AG10803 (cell line): ENCODE measurements around the gene CORO7.

Experiments used
- DNase-seq: peaks from one replicate; pipeline ENCODE4 v3.0.0; 2010; ENCODE audit warnings: low read depth
- H3K4me3 ChIP-seq: 2 replicates; pipeline ENCODE4 v1.5.1; 2011; ENCODE audit warnings: mild to moderate bottlenecking, low read length, control low read depth
- TF ChIP-seq, protein P1 (sequence below): conservative IDR thresholded peaks from 2 replicates; pipeline ENCODE4 v1.5.1; 2011; ENCODE audit warnings: mild to moderate bottlenecking, low read length, control low read depth, inconsistent platforms

Gene CORO7

DNA sequence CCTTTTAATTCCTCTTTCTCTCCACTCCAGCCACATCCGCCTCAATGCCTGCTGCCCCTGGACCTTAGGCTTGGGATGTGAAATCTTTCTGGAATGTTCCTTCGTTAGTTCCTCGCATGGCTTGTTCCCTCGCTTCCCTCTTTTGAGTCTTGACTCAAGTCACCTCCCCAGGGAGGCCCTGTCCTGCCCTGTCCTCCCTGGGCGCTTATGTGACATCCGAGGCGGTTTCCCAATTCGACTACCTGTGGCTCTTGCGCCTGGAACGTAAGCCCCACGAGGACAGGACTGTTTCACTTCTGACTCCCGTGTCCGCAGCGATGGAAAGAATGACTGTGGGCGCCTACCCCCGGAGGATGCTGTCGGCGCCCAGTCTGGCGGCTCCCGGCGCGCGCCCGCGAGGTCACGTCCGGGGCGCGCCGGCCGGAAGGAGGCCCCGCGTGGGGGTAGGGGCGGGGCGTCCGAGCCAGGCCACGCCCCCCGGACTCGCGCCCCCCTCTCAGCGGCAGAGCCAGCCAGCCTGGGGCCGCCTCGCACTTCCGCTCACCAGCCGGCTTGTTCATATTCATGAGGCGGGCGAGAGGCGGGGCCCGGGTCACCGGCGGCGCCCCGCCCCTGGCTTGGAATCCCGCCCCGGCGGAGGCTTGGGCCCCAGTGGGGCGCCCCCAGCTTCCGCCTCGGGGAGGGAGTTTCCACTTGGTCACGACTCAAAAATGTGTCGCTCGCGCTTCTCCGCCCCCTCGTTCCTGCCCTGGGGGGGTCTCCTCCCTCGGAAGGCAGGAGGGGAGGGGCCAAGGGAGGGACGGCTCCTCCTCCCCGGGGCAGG, 109.0 kb downstream of the CORO7 start:
- DNase-seq, result peak; percentile 94
- TF ChIP-seq, protein P1, sequence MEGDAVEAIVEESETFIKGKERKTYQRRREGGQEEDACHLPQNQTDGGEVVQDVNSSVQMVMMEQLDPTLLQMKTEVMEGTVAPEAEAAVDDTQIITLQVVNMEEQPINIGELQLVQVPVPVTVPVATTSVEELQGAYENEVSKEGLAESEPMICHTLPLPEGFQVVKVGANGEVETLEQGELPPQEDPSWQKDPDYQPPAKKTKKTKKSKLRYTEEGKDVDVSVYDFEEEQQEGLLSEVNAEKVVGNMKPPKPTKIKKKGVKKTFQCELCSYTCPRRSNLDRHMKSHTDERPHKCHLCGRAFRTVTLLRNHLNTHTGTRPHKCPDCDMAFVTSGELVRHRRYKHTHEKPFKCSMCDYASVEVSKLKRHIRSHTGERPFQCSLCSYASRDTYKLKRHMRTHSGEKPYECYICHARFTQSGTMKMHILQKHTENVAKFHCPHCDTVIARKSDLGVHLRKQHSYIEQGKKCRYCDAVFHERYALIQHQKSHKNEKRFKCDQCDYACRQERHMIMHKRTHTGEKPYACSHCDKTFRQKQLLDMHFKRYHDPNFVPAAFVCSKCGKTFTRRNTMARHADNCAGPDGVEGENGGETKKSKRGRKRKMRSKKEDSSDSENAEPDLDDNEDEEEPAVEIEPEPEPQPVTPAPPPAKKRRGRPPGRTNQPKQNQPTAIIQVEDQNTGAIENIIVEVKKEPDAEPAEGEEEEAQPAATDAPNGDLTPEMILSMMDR, result no peak
- H3K4me3 ChIP-seq, result peak overlapping the region; percentile 83

DNA sequence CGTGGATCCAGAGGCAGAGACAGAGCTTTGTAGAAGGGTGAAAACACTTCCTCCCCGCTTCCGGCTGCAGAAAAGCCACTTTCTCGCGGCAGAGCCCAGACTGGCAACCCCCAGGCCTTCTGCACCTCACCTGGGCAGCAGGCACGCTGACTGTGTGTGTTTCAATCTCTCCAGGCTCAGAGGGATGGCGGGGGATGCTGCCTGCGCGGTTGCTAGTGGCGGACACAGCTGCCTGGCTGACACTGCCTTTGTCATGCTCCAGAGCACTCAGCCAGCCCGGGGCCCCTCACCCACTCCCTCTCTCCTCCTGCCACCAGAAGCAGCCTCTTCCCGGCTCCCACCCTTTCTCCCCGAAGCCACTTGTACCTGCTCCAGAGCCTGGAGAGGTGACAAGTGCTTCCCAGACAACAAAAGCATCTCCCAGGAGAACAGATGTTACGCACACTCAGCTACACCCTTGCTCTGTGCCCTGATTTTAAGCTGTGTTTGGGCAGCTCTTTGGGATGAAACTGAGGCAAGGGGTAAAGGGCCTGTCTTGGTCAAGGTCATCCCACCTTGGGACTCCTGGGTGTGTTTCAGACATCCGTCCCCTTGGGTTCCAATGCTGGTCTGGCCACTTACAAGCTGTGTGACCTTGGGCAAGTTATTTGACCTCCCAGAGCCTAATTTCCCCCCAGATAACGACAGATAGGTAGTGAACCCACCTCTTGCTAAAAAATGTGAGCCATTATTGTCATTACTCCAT, 109.8 kb downstream of the CORO7 start:
- TF ChIP-seq, protein P1, result no peak
- DNase-seq, result no peak
- peak overlapping the region; percentile 83 for H3K4me3 ChIP-seq
